ENCODE data around the gene RIN3. TPM values are rescaled to one million over a fixed set of nuclear protein-coding genes. Genes with fewer than 3 reads are reported as not detected.

RIN3 gene
- polyA plus RNA-seq, 3 donors = 42.8 to 144 (median 54.6) TPM

GRCh38 chr14:92613008-92613658 lies 99.6 kb downstream of the RIN3 start:
- H3K4me1 Mint-ChIP-seq = peaks cover 59% of the 10 kb centered on the region
- H3K27ac Mint-ChIP-seq = peak overlapping the region in 2 of 7 donors; percentile 36 to 83
- H3K4me3 Mint-ChIP-seq = no peak overlapping the region
- peaks cover 0 to 8% (median 0%) of the 10 kb centered on the region in 3 donors for H3K27me3 Mint-ChIP-seq (ENCODE audit: low read depth in 3 of 3)
- intact Hi-C loops (cut with micrococcal nuclease) = loop anchor here (5.0 kb wide), 2 partner anchors 34 to 64 kb away; no protein-coding TSS in a partner anchor
- DNase-seq = peak; percentile 40 to 60 (median 58)
- H2AFZ ChIP-seq (ENCODE audit: insufficient read depth, low read depth, low read length, poor library complexity, severe bottlenecking) = no peak overlapping the region
- no peaks in the 10 kb centered on the region for H3K9me3 ChIP-seq (replicated peaks in 1 of 2; ENCODE audit: control insufficient read depth in 1 of 2, insufficient read depth in 1 of 2, low read length in 2 of 2)
- H3K9me3 Mint-ChIP-seq = peaks cover 0 to 5% (median 0%) of the 10 kb centered on the region in 7 donors
- peaks cover 27 to 61% of the 10 kb centered on the region in 2 donors for H3K36me3 ChIP-seq (replicated peaks in 1 of 2; ENCODE audit: control insufficient read depth in 1 of 2, insufficient read depth in 2 of 2, low read length in 2 of 2)
- no peaks in the 10 kb centered on the region for H3K27me3 ChIP-seq (ENCODE audit: control insufficient read depth in 2 of 2, insufficient read depth in 2 of 2, low read length in 2 of 2)
- WGBS (ENCODE audit: insufficient coverage) = 0% methylated on average over 1 of the region's 11 CpGs
- peaks cover 30 to 38% of the 10 kb centered on the region in 2 donors for H3K4me1 ChIP-seq (ENCODE audit: control insufficient read depth in 1 of 2, insufficient read depth in 2 of 2, low read length in 2 of 2)
- H4K20me1 ChIP-seq (ENCODE audit: insufficient read depth, low read length) = peaks cover 97% of the 10 kb centered on the region
- no peak overlapping the region for H3K4me3 ChIP-seq (replicated peaks in 1 of 3; ENCODE audit: low read depth in 2 of 3, low read length in 3 of 3)
- H3K9ac ChIP-seq (ENCODE audit: insufficient read depth, low read length, poor library complexity, severe bottlenecking) = no peak overlapping the region
- H3K4me2 ChIP-seq (replicated peaks; ENCODE audit: extremely low read depth, low read length, poor library complexity, severe bottlenecking) = no peak overlapping the region
- peaks cover 18% of the 10 kb centered on the region for H3K79me2 ChIP-seq (ENCODE audit: insufficient read depth, low read length)
- H3K36me3 Mint-ChIP-seq = peaks cover 46 to 60% of the 10 kb centered on the region in 2 donors
- H3K27ac ChIP-seq (ENCODE audit: low read depth in 1 of 2, low read length in 2 of 2) = peak overlapping the region in 1 of 2 donors; percentile 4
- TF ChIP-seq, protein P1, sequence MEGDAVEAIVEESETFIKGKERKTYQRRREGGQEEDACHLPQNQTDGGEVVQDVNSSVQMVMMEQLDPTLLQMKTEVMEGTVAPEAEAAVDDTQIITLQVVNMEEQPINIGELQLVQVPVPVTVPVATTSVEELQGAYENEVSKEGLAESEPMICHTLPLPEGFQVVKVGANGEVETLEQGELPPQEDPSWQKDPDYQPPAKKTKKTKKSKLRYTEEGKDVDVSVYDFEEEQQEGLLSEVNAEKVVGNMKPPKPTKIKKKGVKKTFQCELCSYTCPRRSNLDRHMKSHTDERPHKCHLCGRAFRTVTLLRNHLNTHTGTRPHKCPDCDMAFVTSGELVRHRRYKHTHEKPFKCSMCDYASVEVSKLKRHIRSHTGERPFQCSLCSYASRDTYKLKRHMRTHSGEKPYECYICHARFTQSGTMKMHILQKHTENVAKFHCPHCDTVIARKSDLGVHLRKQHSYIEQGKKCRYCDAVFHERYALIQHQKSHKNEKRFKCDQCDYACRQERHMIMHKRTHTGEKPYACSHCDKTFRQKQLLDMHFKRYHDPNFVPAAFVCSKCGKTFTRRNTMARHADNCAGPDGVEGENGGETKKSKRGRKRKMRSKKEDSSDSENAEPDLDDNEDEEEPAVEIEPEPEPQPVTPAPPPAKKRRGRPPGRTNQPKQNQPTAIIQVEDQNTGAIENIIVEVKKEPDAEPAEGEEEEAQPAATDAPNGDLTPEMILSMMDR (IDR thresholded peaks at IDR 0.05) = peak; percentile 95

DNA sequence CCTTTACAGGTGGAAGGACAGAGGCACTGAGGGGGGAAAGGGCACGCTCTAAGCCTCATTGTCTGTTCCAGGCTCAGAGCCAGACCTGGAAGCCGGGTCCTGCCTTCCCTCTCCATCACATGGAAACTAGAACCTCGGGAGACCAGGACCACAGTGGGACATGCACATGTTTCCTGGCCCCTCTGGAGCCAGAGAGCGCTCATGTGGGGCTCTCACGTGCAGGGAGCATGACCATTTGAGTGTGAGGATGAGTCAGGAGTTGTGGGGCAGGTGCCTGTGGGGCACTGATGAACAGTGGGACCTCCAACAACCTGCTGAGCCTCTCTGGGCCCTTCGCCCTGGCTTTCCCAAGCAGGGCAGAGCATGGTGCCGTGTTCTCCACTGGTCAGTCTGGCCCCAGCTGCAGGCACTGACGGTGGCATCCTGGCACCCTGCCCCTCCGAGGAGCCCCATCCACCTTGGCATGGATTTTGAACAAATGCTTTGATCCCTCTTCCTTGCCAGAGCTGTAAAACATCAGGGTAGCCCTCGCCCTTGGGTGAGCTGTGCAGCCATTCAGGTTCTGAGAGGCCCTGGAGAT lies 100.2 kb downstream of the RIN3 start:
- Histone ChIP-seq H2AFZ (ENCODE audit: insufficient read depth, low read depth, low read length, poor library complexity, severe bottlenecking) (no peak overlapping the region), H3K9ac (ENCODE audit: insufficient read depth, low read length, poor library complexity, severe bottlenecking) (no peak overlapping the region), H3K27ac (ENCODE audit: low read depth in 1 of 2, low read length in 2 of 2) (peak overlapping the region in 1 of 2 donors; percentile 4), H3K27me3 (ENCODE audit: control insufficient read depth in 2 of 2, insufficient read depth in 2 of 2, low read length in 2 of 2) (no peaks in the 10 kb centered on the region), H3K79me2 (ENCODE audit: insufficient read depth, low read length) (peaks cover 18% of the 10 kb centered on the region), H4K20me1 (ENCODE audit: insufficient read depth, low read length) (peaks cover 97% of the 10 kb centered on the region), H3K4me3 (replicated peaks in 1 of 3; ENCODE audit: low read depth in 2 of 3, low read length in 3 of 3) (no peak overlapping the region), H3K4me1 (ENCODE audit: control insufficient read depth in 1 of 2, insufficient read depth in 2 of 2, low read length in 2 of 2) (peaks cover 30 to 38% of the 10 kb centered on the region in 2 donors), H3K9me3 (replicated peaks in 1 of 2; ENCODE audit: control insufficient read depth in 1 of 2, insufficient read depth in 1 of 2, low read length in 2 of 2) (no peaks in the 10 kb centered on the region), H3K4me2 (replicated peaks; ENCODE audit: extremely low read depth, low read length, poor library complexity, severe bottlenecking) (no peak overlapping the region), H3K36me3 (replicated peaks in 1 of 2; ENCODE audit: control insufficient read depth in 1 of 2, insufficient read depth in 2 of 2, low read length in 2 of 2) (peaks cover 27 to 67% of the 10 kb centered on the region in 2 donors)
- peaks cover 0 to 8% (median 0%) of the 10 kb centered on the region in 3 donors for H3K27me3 Mint-ChIP-seq (ENCODE audit: low read depth in 3 of 3)
- H3K9me3 Mint-ChIP-seq = peaks cover 0 to 5% (median 0%) of the 10 kb centered on the region in 7 donors
- peak overlapping the region in 4 of 7 donors; percentile 12 to 74 (median 64) for H3K27ac Mint-ChIP-seq
- DNase-seq = no peak
- peaks cover 56% of the 10 kb centered on the region for H3K4me1 Mint-ChIP-seq
- intact Hi-C loops (cut with micrococcal nuclease) = loop anchor here (5.0 kb wide), 2 partner anchors 34 to 64 kb away; no protein-coding TSS in a partner anchor
- peaks cover 48 to 58% of the 10 kb centered on the region in 2 donors for H3K36me3 Mint-ChIP-seq
- no peak overlapping the region for H3K4me3 Mint-ChIP-seq
- 93% methylated on average over 8 of the region's 10 CpGs for WGBS (ENCODE audit: insufficient coverage)
- TF ChIP-seq, protein P1 (IDR thresholded peaks at IDR 0.05) = no peak
